ENCODE measurements around the gene AHCYL2.
A peak's percentile ranks its signal among the peaks of the same experiment; 100 is the strongest.
"Not testable (repeated sequence)": the region's sequence is repeated elsewhere in the genome, so short reads cannot be mapped to it uniquely, and the experiment has no call there.

Gene AHCYL2

DNA sequence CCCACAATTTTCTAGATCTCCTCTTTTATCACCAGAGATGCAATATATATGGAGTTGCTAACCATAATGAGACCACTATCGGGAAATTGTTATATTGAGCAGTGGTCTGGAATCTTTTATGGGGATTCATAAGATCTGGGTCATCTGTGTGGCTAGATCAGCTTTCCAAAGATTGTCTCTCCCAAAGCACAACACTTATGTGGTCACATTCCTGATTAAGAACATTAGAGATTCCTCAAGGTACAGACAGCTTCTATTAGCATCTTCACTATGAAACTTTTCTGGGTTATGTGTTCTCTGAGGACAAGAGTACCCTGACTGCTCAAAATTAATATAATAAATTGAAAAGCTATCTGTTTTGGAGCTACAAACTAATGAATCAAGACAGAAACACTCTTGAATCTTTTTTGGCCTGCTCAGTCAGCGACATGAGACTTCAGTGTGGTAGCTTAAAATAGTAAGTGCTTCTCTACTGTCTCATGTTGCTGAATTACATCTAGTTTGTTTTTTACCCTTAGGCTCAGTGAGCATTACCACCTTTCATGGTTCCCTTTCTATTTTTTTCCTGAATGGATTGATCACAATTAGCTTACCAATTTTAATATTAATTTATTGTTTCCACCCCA is 166.8 kb downstream of the AHCYL2 start:
- Histone ChIP-seq H3K27me3 (ENCODE audit: insufficient read depth, low read length) (no peaks in the 10 kb centered on the region), H3K4me3 (ENCODE audit: low read length) (no peak overlapping the region), H3K36me3 (ENCODE audit: insufficient read depth, low read depth, low read length) (peaks cover 11% of the 10 kb centered on the region), H3K9ac (ENCODE audit: low read depth, low read length) (no peak overlapping the region), H3K9me3 (ENCODE audit: insufficient read depth, low read depth, low read length) (no peaks in the 10 kb centered on the region), H3K4me1 (ENCODE audit: insufficient read depth, low read length) (peaks cover 18% of the 10 kb centered on the region; the same call in 1 of the 2 replicates), H3K27ac (ENCODE audit: low read length) (no peak overlapping the region)

DNA sequence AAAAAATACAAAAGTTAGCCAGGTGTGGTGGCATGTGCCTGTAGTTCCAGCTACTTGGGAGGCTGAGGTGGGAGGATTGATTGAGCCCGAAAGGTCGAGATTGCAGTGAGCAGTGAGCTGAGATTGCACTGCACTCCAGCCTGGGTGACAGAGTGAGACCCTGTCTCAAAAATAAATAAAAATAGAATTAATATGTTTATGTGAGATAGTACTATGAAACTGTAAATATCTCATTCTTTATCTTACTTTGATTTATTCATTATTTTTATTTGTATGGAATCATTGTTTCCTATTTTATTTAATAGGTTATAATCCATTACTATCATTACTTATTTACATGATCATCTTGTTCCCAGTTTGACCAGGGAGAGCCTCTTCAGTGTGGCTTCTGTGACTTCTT is 168.4 kb downstream of the AHCYL2 start:
- Histone ChIP-seq H3K27ac (ENCODE audit: low read length) (no peak overlapping the region), H3K4me1 (ENCODE audit: insufficient read depth, low read length) (peaks cover 8% of the 10 kb centered on the region; the same call in 1 of the 2 replicates), H3K4me3 (ENCODE audit: low read length) (no peak overlapping the region), H3K9ac (ENCODE audit: low read depth, low read length) (no peak overlapping the region), H3K27me3 (ENCODE audit: insufficient read depth, low read length) (no peaks in the 10 kb centered on the region), H3K9me3 (ENCODE audit: insufficient read depth, low read depth, low read length) (no peaks in the 10 kb centered on the region), H3K36me3 (ENCODE audit: insufficient read depth, low read depth, low read length) (peaks cover 15% of the 10 kb centered on the region)

DNA sequence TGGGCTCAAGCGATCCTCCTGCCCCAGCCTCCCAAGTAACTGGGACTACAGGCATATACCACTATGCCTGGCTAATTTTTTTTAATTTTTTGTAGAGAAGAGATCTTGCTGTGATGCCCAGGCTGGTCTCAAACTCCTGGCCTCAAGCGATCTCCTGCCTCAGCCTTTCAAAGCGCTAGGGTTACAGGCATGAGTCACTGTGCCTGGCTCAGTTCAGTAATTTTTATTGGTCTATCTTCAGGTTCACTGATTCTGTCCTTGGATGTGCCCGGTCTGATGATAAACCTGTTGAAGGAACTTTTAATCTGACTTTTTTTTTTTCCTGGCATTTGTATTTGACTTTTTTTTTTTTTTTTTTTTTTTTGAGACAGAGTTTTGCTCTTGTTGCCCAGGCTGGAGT is 169.3 kb downstream of the AHCYL2 start:
- no peak overlapping the region for H3K27ac ChIP-seq (ENCODE audit: low read length)
- H3K4me3 ChIP-seq (ENCODE audit: low read length), result no peak overlapping the region
- H3K9ac ChIP-seq (ENCODE audit: low read depth, low read length), result no peak overlapping the region
- H3K36me3 ChIP-seq (ENCODE audit: insufficient read depth, low read depth, low read length), result peaks cover 15% of the 10 kb centered on the region
- 0 out of 2 replicates have a peak, but pooled peaks cover 2% of the 10 kb centered on the region for H3K4me1 ChIP-seq (ENCODE audit: insufficient read depth, low read length)
- H3K9me3 ChIP-seq (ENCODE audit: insufficient read depth, low read depth, low read length), result no peaks in the 10 kb centered on the region
- no peaks in the 10 kb centered on the region for H3K27me3 ChIP-seq (ENCODE audit: insufficient read depth, low read length)

GRCh38 chr7:129394982-129395914 is 170.4 kb downstream of the AHCYL2 start:
- H3K9me3 ChIP-seq (ENCODE audit: insufficient read depth, low read depth, low read length), result no peaks in the 10 kb centered on the region
- no peaks in the 10 kb centered on the region for H3K27me3 ChIP-seq (ENCODE audit: insufficient read depth, low read length)
- H3K4me1 ChIP-seq (ENCODE audit: insufficient read depth, low read length), result 0 out of 2 replicates have a peak, but pooled peaks cover 2% of the 10 kb centered on the region
- H3K36me3 ChIP-seq (ENCODE audit: insufficient read depth, low read depth, low read length), result peaks cover 13% of the 10 kb centered on the region
- no peak overlapping the region for H3K4me3 ChIP-seq (ENCODE audit: low read length)
- peak overlapping the region; percentile 24; the same call in 1 of the 2 replicates for H3K9ac ChIP-seq (ENCODE audit: low read depth, low read length)
- H3K27ac ChIP-seq (ENCODE audit: low read length), result no peak overlapping the region

DNA sequence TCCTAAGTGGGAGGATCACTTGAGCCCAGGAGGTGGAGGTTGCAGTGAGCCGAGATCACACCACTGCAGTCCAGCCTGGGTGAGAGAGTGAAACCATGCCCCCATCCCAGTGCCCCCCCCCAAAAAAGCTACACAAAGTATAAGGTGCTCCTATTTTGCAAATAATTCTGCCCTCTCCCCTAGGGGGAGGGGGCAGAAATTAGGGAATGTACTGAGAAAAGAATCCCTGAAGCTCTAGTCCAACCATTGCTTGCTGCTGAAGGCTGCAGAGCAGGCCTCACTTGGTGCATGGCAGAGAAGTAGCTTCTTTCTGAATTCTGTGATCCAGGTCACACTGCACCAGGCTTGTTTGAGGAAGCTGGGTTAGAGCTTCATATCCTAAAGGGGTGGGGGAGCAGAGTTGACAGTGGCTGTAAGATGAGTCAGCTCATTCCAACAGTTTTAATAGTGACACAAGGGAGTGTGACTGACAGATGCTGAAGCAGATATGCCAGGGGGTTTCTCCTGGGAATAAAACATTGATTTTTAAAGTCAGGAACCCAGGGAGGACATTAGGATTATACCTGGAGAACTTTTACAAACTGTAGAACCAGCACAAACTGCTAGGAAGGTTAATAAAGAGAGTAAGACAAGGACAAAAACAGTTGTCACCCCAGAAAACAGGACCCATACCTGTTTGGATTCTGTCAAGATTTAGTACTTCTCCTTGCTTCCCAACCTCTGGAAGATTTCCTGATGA is 176.6 kb downstream of the AHCYL2 start:
- Histone ChIP-seq H3K36me3 (ENCODE audit: insufficient read depth, low read depth, low read length) (peaks cover 24% of the 10 kb centered on the region; the same call in 1 of the 2 replicates), H3K27ac (ENCODE audit: low read length) (no peak overlapping the region), H3K9me3 (ENCODE audit: insufficient read depth, low read depth, low read length) (no peaks in the 10 kb centered on the region), H3K4me1 (ENCODE audit: insufficient read depth, low read length) (peaks cover 9% of the 10 kb centered on the region; the same call in 1 of the 2 replicates), H3K27me3 (ENCODE audit: insufficient read depth, low read length) (no peaks in the 10 kb centered on the region), H3K4me3 (ENCODE audit: low read length) (no peak overlapping the region), H3K9ac (ENCODE audit: low read depth, low read length) (no peak overlapping the region)

GRCh38 chr7:129401967-129402860 is 177.4 kb downstream of the AHCYL2 start:
- Histone ChIP-seq H3K27me3 (ENCODE audit: insufficient read depth, low read length) (no peaks in the 10 kb centered on the region), H3K9me3 (ENCODE audit: insufficient read depth, low read depth, low read length) (no peaks in the 10 kb centered on the region), H3K27ac (ENCODE audit: low read length) (no peak overlapping the region), H3K4me1 (ENCODE audit: insufficient read depth, low read length) (peaks cover 9% of the 10 kb centered on the region; the same call in 1 of the 2 replicates), H3K9ac (ENCODE audit: low read depth, low read length) (no peak overlapping the region), H3K36me3 (ENCODE audit: insufficient read depth, low read depth, low read length) (peaks cover 27% of the 10 kb centered on the region), H3K4me3 (ENCODE audit: low read length) (no peak overlapping the region)

GRCh38 chr7:129405527-129405926 is 180.7 kb downstream of the AHCYL2 start:
- H3K4me3 ChIP-seq (ENCODE audit: low read length), result no peak overlapping the region
- no peak overlapping the region for H3K27ac ChIP-seq (ENCODE audit: low read length)
- no peak overlapping the region for H3K9ac ChIP-seq (ENCODE audit: low read depth, low read length)
- peaks cover 9% of the 10 kb centered on the region; the same call in 1 of the 2 replicates for H3K4me1 ChIP-seq (ENCODE audit: insufficient read depth, low read length)
- H3K36me3 ChIP-seq (ENCODE audit: insufficient read depth, low read depth, low read length), result peaks cover 24% of the 10 kb centered on the region
- H3K9me3 ChIP-seq (ENCODE audit: insufficient read depth, low read depth, low read length), result no peaks in the 10 kb centered on the region
- no peaks in the 10 kb centered on the region for H3K27me3 ChIP-seq (ENCODE audit: insufficient read depth, low read length)

DNA sequence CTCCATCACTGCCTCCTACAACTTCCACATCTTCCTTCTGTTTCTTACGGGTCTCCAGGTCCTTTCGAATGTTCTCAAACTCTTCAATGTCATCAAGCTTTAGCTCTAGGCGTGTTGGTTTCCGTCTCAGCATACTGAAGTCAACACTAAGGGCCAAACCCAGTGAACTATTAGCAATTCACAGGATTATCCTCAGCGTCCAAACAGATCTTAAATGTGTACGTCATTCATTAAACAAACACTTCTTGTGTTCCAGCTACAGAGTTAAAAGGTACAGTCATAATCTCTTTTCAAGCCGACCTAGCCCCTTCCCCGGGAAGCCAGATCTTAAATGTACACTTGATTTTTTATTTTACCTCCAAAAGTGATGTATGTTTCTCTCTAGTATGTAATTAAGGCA is 185.4 kb downstream of the AHCYL2 start:
- H3K27me3 ChIP-seq (ENCODE audit: insufficient read depth, low read length); H3K4me3 ChIP-seq (ENCODE audit: low read length); H3K9ac ChIP-seq (ENCODE audit: low read depth, low read length); H3K27ac ChIP-seq (ENCODE audit: low read length); H3K4me1 ChIP-seq (ENCODE audit: insufficient read depth, low read length); H3K9me3 ChIP-seq (ENCODE audit: insufficient read depth, low read depth, low read length): not testable (repeated sequence)
- H3K36me3 ChIP-seq (ENCODE audit: insufficient read depth, low read depth, low read length), result peaks cover 46% of the 10 kb centered on the region

- Histone ChIP-seq H3K4me3 (ENCODE audit: low read length) (no peak overlapping the region), H3K27me3 (ENCODE audit: insufficient read depth, low read length) (no peaks in the 10 kb centered on the region), H3K9me3 (ENCODE audit: insufficient read depth, low read depth, low read length) (no peaks in the 10 kb centered on the region), H3K27ac (ENCODE audit: low read length) (no peak overlapping the region), H3K36me3 (ENCODE audit: insufficient read depth, low read depth, low read length) (peaks cover 33% of the 10 kb centered on the region), H3K4me1 (ENCODE audit: insufficient read depth, low read length) (no peaks in the 10 kb centered on the region), H3K9ac (ENCODE audit: low read depth, low read length) (no peak overlapping the region)
Observed at GRCh38 chr7:129412501-129412900, 187.7 kb downstream of the AHCYL2 start.

DNA sequence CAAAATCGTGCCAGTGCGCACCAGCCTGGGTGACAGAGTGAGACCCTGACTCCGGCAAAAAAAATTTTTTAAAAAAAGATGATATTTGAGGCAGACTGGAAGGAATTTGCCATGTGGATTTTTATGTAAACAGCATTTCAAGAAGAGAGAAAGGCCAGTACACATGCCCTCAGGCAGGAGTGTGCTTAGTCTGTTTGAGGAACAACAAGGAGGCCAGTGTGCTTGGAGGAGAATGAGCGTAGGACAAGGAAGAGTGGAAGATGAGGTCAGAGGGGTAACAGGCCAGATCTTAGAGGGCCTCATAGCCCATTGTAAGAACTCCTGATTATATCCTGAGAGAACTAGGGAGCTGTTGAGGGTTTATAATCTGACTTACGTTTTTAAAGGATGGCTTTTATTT is 192.2 kb downstream of the AHCYL2 start:
- H3K4me1 ChIP-seq (ENCODE audit: insufficient read depth, low read length), result no peaks in the 10 kb centered on the region
- peaks cover 15% of the 10 kb centered on the region for H3K36me3 ChIP-seq (ENCODE audit: insufficient read depth, low read depth, low read length)
- no peak overlapping the region for H3K4me3 ChIP-seq (ENCODE audit: low read length)
- no peaks in the 10 kb centered on the region for H3K9me3 ChIP-seq (ENCODE audit: insufficient read depth, low read depth, low read length)
- no peak overlapping the region for H3K27ac ChIP-seq (ENCODE audit: low read length)
- H3K27me3 ChIP-seq (ENCODE audit: insufficient read depth, low read length), result no peaks in the 10 kb centered on the region
- H3K9ac ChIP-seq (ENCODE audit: low read depth, low read length), result no peak overlapping the region

Measured in iPS-20b (cell line).